Sigmoid colon (tissue), 7 donors: Measurements from ENCODE around the gene TMEM182. TPM values are rescaled to one million over a fixed set of nuclear protein-coding genes. Genes with fewer than 3 reads are reported as not detected.

Source experiments
- DNase-seq: peaks from one replicate; pipeline ENCODE4 v3.0.0-alpha.2; 2019
- H3K27ac ChIP-seq, 4 donors: fragments of 200-600 bp; sonication (generic); one replicate each; pipeline ENCODE4 v1.5.1; 2016 to 2019; ENCODE audit warnings: mild to moderate bottlenecking in 1 of 4
- H3K27me3 ChIP-seq, 3 donors: fragments of 200-600 bp; sonication (generic); one replicate each; pipeline ENCODE4 v1.5.1; 2019; ENCODE audit warnings: mild to moderate bottlenecking in 1 of 3
- H3K36me3 ChIP-seq, 4 donors: fragments of 200-600 bp; sonication (generic); one replicate each; pipeline ENCODE4 v1.5.1; 2016 to 2019
- H3K4me1 ChIP-seq, 4 donors: fragments of 200-600 bp; sonication (generic); one replicate each; pipeline ENCODE4 v1.5.1; 2017 to 2019
- H3K4me3 ChIP-seq, 4 donors: fragments of 200-600 bp; sonication (generic); one replicate each; pipeline ENCODE4 v1.5.1; 2017 to 2019; ENCODE audit warnings: mild to moderate bottlenecking in 2 of 4, moderate library complexity in 1 of 4
- H3K9me3 ChIP-seq, 4 donors: fragments of 200-600 bp in 3 of 4; sonication (generic) in 3 of 4; one replicate each; pipeline versions ENCODE4 v1.5.1 to v1.6.1; 2013 to 2019
- EP300 ChIP-seq, 4 donors: sonication (generic); formaldehyde crosslinking; IDR thresholded peaks; one replicate each; pipeline ENCODE4 v1.6.1; 2017; ENCODE audit warnings: antibody characterized with exemption in 4 of 4
- POLR2A ChIP-seq, 2 donors: fragments of 450-650 bp; IDR thresholded peaks; one replicate each; pipeline ENCODE4 v1.6.1; 2016; ENCODE audit warnings: antibody characterized with exemption in 2 of 2, mild to moderate bottlenecking in 2 of 2, moderate library complexity in 2 of 2
- POLR2AphosphoS5 ChIP-seq, 4 donors: sonication (generic); formaldehyde crosslinking; IDR thresholded peaks; one replicate each; pipeline ENCODE4 v1.6.1; 2017; ENCODE audit warnings: antibody characterized with exemption in 4 of 4
- WGBS, 2 donors: extraction: QIAGEN DNeasy Blood & Tissue Kit; methylation state at CpG; one replicate each; pipeline ENCODE4 v1.1.7; 2013; 5-methylcytosine and 5-hydroxymethylcytosine counted together
- intact Hi-C: fragments of 100-400 bp; cut with DNase I; formaldehyde crosslinking; loops from one replicate; pipeline ENCODE4 v1.15.1; 2023
- polyA plus RNA-seq, 3 donors: library from polyadenylated mRNA; stranded (reverse); fragments of 200-250 nt; gene quantifications; one replicate each; pipeline ENCODE4 v1.2.3, GENCODE V29; 2013
- total RNA-seq, 4 donors: library from RNA; depleted of rRNA; stranded (reverse); fragments of >200 nt; gene quantifications; one replicate each; pipeline ENCODE4 v1.1.0, GENCODE V29; 2016
- TF ChIP-seq, protein P1 (sequence below), 4 experiments: fragments of 450-650 bp in 3 of 4; fragments of 200-600 bp in 1 of 4; IDR thresholded peaks; one replicate each; pipeline ENCODE4 v1.5.1; 2016 to 2019; ENCODE audit warnings: antibody characterized with exemption in 4 of 4, mild to moderate bottlenecking in 3 of 4, moderate library complexity in 2 of 4
- donor health status: healthy with polysubstance abuse.
- donor health status: Bipolar disorder and iron deficiency.
- donor health status: healthy.

The TMEM182 gene
- total and polyA plus RNA-seq, 7 donors = 0.36 to 2.5 (median 1.7) TPM; not detected in 1

DNA sequence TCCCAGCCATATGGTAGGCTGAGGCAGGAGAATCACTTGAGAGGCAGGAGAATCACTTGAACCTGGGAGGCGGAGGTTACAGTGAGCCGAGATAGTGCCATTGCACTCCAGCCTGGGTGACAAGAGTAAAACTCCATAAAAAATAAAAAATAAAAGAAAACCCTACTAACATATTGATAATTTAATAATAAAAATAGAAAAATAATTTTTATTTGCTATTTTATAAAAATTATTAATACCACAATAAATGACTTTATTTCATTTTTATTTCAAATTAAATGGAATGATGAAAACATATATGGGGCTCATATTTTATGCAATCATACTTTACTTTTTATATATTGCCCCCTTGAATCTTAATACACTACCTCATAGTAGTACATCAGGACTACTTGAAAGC is 20.4 kb downstream of the TMEM182 start:
- Histone ChIP-seq H3K9me3 (no peaks in the 10 kb centered on the region), H3K27me3 (no peaks in the 10 kb centered on the region), H3K4me3 (no peak overlapping the region), H3K36me3 (no peaks in the 10 kb centered on the region), H3K4me1 (peaks cover 0 to 11% (median 4%) of the 10 kb centered on the region in 4 donors), H3K27ac (no peak overlapping the region)
- intact Hi-C loops = no loop called here
- TF ChIP-seq, protein P1, sequence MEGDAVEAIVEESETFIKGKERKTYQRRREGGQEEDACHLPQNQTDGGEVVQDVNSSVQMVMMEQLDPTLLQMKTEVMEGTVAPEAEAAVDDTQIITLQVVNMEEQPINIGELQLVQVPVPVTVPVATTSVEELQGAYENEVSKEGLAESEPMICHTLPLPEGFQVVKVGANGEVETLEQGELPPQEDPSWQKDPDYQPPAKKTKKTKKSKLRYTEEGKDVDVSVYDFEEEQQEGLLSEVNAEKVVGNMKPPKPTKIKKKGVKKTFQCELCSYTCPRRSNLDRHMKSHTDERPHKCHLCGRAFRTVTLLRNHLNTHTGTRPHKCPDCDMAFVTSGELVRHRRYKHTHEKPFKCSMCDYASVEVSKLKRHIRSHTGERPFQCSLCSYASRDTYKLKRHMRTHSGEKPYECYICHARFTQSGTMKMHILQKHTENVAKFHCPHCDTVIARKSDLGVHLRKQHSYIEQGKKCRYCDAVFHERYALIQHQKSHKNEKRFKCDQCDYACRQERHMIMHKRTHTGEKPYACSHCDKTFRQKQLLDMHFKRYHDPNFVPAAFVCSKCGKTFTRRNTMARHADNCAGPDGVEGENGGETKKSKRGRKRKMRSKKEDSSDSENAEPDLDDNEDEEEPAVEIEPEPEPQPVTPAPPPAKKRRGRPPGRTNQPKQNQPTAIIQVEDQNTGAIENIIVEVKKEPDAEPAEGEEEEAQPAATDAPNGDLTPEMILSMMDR (IDR thresholded peaks at IDR 0.05) = no peak
- TF ChIP-seq POLR2A (IDR thresholded peaks at IDR 0.05) (no peak), POLR2AphosphoS5 (IDR thresholded peaks at IDR 0.05) (no peak), EP300 (IDR thresholded peaks at IDR 0.05) (no peak)
- no peak for DNase-seq
- WGBS, 2 donors = 96 to 99% methylated on average over 2 of the region's 2 CpGs

DNA sequence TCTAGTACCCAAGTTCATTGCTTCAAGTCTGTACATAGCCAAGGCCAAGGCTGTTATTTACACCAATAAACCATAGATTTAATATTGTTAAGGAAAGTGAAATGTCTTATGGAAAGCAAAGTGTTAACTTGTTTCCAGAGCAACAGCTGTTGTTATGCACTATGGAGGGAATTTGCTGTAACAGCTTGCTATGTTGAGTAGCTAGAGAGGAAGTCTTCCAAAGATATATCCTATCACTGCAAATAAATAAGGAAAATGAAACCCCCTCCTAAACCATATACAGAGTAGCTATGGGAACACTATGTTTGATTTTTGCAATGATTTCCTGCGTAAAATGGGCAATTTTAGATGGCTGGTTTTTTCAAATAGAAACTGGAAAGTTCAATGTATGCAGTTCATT is 21.1 kb downstream of the TMEM182 start:
- Histone ChIP-seq H3K27me3 (no peaks in the 10 kb centered on the region), H3K4me1 (peaks cover 0 to 13% (median 5%) of the 10 kb centered on the region in 4 donors), H3K4me3 (no peak overlapping the region), H3K36me3 (no peaks in the 10 kb centered on the region), H3K9me3 (no peaks in the 10 kb centered on the region), H3K27ac (no peak overlapping the region)
- WGBS, 2 donors = 81 to 89% methylated on average over 1 of the region's 1 CpG
- TF ChIP-seq POLR2AphosphoS5 (IDR thresholded peaks at IDR 0.05) (no peak), EP300 (IDR thresholded peaks at IDR 0.05) (no peak), POLR2A (IDR thresholded peaks at IDR 0.05) (no peak)
- TF ChIP-seq, protein P1 (IDR thresholded peaks at IDR 0.05) = no peak
- DNase-seq = no peak
- intact Hi-C loops = no loop called here

DNA sequence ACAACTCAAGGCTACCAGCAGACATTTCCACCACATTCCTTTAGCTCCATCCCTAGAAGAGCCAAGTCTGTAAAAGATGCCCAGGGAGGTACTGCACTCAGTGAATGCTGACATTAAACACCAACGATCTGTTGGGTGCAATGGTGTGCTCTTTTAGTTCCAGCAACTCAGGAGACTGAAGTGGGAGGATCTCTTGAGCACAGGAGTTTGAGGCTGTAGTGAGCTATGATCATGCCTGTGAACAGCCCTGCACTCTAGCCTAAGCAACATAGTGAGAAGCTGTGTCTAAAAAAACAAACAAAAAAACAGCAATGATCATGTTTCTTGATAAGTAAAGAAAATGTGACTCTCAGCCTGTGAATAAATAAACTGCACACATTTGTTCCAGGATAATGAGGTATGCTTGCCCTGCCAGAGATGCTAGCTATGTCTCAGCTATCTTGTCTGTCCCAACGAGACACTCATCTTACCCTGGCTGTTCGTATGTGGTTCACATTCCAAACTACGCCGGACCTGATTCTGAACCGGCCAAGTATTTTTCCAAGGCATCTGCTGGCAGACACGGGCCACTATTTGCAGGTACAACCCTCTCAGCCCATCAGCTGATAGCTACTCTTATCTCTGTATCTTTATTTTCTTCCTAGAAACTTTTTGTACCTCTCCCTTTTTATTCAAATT is 21.8 kb downstream of the TMEM182 start:
- peaks cover 0 to 21% (median 12%) of the 10 kb centered on the region in 4 donors for H3K4me1 ChIP-seq
- no peaks in the 10 kb centered on the region for H3K27me3 ChIP-seq
- no peak overlapping the region for H3K4me3 ChIP-seq
- WGBS, 2 donors = 74 to 81% methylated on average over 7 of the region's 7 CpGs
- H3K27ac ChIP-seq = no peak overlapping the region
- intact Hi-C loops = no loop called here
- no peaks in the 10 kb centered on the region for H3K36me3 ChIP-seq
- H3K9me3 ChIP-seq = no peaks in the 10 kb centered on the region
- TF ChIP-seq, protein P1 (IDR thresholded peaks at IDR 0.05) = no peak
- TF ChIP-seq POLR2AphosphoS5 (IDR thresholded peaks at IDR 0.05) (no peak), POLR2A (IDR thresholded peaks at IDR 0.05) (no peak), EP300 (IDR thresholded peaks at IDR 0.05) (no peak)
- no peak for DNase-seq

DNA sequence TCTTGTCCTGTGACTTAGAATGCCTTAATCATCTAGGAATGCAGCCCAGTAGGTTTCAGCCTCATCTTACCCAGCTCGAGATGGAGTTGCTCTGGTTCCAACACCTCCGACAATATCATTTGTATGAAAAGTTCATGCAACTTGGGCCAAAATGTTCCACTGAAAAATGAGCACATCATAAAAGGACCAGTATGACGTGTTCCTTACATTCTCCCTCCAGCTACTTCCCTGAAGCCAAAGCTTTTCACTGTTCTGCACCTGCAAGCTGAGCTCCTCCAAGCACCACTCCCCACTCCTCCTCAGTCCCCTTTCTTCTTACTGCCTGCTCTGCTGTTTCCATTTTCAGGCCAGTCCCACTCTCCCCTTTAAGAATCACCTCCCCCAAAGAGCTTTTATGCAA is 23.1 kb downstream of the TMEM182 start:
- Histone ChIP-seq H3K4me1 (peaks cover 0 to 34% (median 22%) of the 10 kb centered on the region in 4 donors), H3K4me3 (no peak overlapping the region), H3K36me3 (no peaks in the 10 kb centered on the region), H3K27ac (no peak overlapping the region), H3K9me3 (no peaks in the 10 kb centered on the region), H3K27me3 (no peaks in the 10 kb centered on the region)
- intact Hi-C loops = no loop called here
- no peak for DNase-seq
- TF ChIP-seq EP300 (IDR thresholded peaks at IDR 0.05) (no peak), POLR2AphosphoS5 (IDR thresholded peaks at IDR 0.05) (no peak), POLR2A (IDR thresholded peaks at IDR 0.05) (no peak)
- TF ChIP-seq, protein P1 (IDR thresholded peaks at IDR 0.05) = no peak
- 88 to 91% methylated on average over 3 of the region's 3 CpGs for WGBS, 2 donors
